HL-60/S4 treated with retinoic acid at 250 ng/mL for 4 days and 3 days (cell line): ENCODE results near the gene FARP1.

ENCODE experiments used
- in situ Hi-C: fragments of 300-500 bp; cut with MboI; formaldehyde crosslinking; loops from 2 replicates; pipeline ENCODE4 v1.7.0; 2022; ENCODE audit warnings: low sequenced_read_pairs

FARP1 gene

DNA sequence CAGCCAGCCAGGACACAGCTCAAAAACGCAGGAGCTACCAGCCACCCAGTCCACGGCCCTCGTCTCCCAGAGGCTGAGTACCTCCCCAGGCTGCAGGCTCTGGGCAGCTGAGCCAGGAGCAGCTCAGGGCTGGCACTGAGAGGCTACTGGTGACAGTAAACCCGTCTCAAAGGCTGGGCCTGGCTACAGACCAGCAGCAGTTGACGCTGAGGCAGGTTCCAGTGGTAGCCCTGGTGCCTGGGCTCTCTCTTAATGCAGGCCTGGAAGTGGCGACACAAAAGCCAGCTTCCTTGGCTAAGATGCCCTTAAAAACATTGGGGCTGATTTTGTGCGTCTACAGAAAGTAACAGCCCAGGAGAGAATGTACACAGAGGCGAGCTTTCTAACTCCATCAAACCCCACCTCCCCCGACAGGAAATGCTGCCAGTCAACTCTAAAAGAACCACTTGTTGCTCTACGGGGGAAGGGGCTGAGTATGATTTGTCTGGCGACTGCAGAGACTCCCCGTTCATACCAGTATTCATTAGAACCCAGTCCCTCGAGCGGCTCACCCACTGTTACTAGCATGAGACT lies 307.7 kb downstream of the FARP1 start:
- in situ Hi-C loops = no loop called here

GRCh38 chr13:98451676-98452470 lies 309.0 kb downstream of the FARP1 start:
- in situ Hi-C loops = no loop called here

DNA sequence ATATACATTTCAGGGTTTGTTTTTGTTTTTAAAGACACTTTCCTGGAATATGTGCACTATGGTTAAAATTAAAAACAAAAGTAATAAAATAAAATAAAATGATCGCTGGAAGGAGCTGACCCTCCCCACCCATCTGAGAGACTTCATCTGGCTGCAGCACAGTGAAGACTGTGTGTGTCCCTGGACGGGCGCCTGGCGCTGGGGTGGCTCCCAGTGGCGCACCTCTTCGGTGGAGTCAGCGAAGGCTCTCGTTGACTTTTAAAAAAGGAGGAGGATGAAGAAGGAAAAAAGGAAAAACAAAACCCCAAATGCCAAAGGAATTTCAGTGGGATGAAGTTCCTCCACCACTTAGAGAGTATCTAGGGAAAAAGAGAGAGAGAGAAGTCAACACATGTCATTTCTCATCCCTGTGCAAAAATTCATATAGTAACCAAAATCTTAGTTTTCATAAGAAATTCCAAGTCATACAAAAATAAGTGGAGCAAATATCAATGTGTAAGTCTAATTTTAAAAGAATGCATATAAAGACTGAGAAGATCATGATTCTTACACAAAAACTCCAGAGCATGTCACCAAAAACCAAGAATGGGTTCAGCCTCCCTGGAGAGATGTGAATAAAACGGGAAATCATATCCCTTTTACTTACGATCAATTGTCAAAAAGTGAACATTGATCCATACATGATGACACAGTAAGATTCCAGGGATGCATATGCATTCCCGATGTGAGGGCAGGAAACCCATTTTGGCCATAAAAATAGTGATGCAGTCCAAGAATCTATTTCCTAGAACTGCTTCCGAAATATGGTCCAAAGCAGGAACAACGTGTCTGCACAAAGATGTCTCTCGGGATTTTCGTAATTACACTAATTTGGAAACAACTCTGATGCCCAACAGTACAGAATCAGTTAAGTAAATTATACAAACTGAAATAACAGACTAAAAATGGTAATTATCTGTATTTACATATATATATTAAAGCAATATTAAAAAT lies 310.3 kb downstream of the FARP1 start:
- in situ Hi-C loops = no loop called here

- in situ Hi-C loops = no loop called here
Observed at GRCh38 chr13:98454389-98454881, 311.5 kb downstream of the FARP1 start.

- in situ Hi-C loops = loop anchor here (5.0 kb wide), 1 partner anchor 201 kb away; no protein-coding TSS in a partner anchor
Observed at GRCh38 chr13:98456413-98456845, 313.5 kb downstream of the FARP1 start.

DNA sequence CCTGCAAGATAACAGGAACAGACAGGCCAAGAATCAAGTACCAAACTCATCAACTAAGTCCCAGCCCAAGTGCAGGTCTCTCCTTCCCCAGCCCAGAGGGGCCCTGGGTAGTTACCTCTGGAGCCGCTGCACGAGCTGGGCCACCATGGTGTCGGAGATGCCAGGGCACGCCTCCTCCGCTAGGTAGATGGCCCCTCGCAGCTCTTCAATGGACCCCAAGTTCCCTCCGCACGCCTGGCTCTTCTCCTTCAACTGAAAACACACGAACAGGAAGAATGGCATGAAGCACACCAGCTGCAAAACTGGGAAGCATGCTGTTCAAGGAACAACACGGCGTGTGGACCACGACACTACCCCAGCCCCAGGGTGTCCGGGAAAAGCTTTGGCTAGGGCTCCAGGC lies 314.2 kb downstream of the FARP1 start:
- in situ Hi-C loops = loop anchor here (5.0 kb wide), 1 partner anchor 200 kb away; no protein-coding TSS in a partner anchor

DNA sequence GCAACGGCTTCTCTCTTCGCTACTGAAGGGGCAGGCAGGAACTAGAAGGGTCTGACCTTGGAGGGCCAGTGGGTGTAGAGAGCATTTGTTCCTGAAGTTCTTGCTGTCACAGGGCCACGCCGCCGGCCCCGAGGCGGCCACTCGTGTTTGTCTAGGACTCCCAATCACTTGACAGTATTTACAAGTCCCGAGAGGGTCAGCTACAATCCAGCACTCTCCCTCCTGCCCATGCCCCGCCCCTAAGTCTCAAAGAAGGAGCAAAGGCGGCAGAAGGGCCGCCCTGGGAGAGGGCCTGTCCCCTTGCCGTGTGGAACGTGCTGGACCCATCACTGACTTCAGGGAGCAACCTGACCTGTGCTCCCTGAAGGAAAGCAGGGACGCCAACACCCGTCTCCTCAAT lies 315.5 kb downstream of the FARP1 start:
- in situ Hi-C loops = loop anchor here (5.0 kb wide), 1 partner anchor 199 kb away; no protein-coding TSS in a partner anchor

GRCh38 chr13:98459171-98459681 lies 316.3 kb downstream of the FARP1 start:
- in situ Hi-C loops = loop anchor here (5.0 kb wide), 1 partner anchor 198 kb away; no protein-coding TSS in a partner anchor

- in situ Hi-C loops = loop anchor here (5.0 kb wide), 1 partner anchor 197 kb away; no protein-coding TSS in a partner anchor
Observed at GRCh38 chr13:98459721-98460370, 317.0 kb downstream of the FARP1 start.

DNA sequence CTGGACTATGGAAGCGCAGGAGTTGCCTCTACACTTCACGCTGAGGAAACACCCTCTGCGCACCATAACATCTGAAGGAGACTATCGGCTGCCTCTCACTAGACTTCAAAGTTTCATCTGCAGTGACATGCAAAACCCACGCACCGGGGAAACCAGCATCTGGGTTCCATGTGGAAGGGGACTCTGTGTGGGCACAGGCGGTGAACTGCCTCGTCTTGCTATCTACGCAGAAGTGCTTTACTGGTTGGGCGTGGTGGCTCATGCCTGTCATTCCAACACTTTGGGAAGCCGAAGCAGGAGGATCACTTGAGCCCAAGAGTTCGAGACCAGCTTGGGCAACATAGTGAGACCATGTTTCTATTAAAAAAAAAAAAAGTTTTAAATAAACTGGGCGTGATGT lies 317.6 kb downstream of the FARP1 start:
- in situ Hi-C loops = no loop called here

- in situ Hi-C loops = no loop called here
Observed at GRCh38 chr13:98461486-98462240, 318.8 kb downstream of the FARP1 start.

DNA sequence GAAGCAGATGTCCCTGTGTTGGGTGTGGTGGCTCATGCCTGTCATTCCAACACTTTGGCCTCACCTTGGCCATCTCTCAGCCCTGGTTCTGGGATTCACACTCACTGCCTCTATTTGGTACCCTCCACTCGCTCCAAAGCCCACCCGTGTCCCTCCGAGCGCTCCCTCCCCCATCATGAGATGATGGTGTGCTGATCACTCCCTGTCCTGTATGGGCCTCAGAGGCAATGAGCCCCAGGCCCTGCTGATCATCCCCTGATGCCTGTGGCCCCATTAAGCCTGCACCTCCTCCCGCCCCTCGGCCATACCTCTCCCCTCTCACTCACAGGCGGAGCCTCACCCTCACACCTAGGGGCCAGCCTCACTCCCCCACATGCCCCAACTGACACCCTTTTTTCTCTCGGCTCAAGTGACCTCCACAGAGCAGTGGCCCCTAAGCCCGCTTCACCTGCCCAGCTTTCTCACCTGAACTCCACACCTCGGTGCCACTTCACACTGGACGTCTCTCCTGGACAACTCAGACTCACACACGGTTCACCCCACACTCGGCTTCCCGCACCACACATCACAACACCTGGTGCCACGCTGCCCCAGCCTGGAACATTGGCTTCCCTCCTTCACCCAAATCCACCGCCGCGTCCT lies 319.5 kb downstream of the FARP1 start:
- in situ Hi-C loops = no loop called here

DNA sequence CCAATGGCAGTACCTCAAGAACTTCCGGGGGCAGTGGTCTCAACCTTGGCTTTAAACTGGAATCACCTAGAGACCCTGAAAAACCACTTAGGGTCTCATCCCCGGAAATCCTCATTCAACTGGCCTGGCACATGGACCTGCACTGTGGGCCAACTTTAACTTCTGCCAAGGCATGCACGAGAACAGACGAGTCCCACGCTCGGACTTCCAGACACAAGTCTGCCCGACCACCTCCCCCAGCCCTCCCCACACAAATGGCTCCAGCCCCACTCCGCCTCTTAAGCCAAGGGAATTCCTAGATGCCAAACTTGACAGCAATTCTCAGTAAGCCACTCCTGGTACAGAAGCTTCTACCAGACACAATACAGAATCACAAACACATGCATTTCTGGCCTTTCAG lies 320.1 kb downstream of the FARP1 start:
- in situ Hi-C loops = no loop called here

DNA sequence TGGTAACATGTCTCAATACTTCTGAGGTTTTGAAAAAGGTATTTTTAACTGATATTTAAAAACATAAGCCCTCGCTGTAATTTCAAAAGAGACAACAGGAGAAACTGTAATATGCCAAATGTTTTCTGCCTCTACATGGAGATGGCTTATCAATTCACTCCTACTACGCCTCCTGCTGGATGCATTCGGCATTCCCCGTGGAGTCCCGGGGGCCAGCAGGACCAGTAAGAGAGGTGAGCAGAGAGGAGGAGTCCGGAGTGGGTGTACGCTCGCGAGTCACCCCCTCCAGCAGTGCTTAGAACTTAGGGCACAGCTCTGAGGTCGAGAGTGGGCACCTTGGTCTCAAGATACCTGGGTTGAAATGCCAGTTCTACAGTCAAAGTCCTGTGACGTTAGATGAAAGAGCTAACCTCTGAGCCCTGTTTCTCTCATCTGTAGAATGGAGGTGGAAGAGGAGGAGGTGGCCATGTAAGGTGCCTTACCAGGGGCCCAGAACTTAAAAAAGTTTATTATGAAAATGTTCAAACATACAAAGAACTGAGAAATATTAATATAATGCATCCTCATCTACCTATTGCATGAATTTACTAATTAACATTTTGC lies 323.8 kb downstream of the FARP1 start:
- in situ Hi-C loops = no loop called here

DNA sequence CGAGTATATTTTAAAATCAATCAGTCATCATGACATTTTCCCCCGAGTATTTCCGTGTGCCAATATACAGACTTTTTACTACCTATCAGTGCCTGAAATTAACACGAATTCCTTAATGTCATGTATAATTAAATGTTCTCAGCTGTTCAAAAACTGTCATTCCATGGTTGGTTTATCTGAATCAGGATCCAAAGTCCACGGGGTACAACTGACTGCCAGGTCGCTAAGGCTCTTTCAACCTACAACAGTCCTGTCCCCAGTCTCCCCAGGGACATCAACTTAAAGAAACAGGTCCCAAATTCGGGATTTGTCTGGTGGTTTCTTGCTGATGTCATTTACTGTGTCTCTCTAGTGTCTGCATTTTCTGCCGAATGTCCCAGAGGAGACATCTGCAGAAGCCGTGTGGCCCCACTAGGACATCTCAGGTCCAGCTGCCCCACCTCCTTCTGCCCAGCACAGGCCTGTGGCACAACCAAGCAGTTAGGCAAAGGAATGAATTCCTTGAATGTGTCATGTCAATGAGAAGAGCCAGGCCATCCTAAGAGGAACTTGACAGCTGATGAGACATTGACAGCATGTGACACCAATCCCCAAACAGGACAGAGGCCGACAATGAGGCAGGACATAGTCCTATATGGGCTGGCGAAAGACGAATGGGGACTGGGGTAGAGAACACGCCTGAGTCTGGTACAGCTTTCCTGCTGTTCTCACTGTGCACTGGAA lies 324.5 kb downstream of the FARP1 start:
- in situ Hi-C loops = no loop called here

GRCh38 chr13:98468361-98468760 lies 325.5 kb downstream of the FARP1 start:
- in situ Hi-C loops = no loop called here

- in situ Hi-C loops = no loop called here
Observed at GRCh38 chr13:98468929-98469328, 326.0 kb downstream of the FARP1 start.

- in situ Hi-C loops = no loop called here
Observed at GRCh38 chr13:98470920-98471319, 328.0 kb downstream of the FARP1 start.
